Measurements from ENCODE around the gene GPR15LG.
"Not testable (repeated sequence)": the region's sequence is repeated elsewhere in the genome, so short reads cannot be mapped to it uniquely, and the experiment has no call there.

The GPR15LG gene

DNA sequence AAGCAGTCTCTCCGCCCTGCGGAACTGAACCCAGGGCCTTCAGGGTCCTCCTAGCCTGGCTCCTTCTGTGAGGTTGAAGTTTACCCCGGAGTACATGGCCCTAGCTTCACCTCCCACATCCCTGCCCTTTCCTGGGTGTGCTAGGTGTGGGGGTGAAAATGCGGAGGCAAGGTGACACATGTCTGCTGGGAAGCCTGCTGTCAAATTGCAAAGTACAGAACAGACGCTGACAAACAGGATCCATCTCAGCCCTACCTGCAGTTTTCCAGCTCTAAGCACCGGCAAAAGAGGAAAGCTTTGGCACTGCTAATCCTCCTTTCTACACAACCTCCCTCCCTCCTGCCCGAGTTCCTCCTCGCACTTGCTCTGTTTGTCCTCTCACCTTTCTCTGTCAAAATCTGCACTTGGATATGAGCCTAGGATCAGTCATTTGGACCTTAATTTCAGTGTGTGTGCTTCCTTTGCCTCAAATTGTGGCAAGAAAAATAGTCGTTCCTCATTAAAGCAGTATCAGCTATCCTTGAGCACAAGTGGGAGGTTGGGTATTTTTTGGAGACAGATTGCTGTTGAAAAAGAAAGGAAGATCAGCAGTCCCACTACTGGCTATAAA, 14.4 kb upstream of the GPR15LG start:
- POLR2A ChIA-PET, result no interaction called here
- TF ChIP-seq, protein P1, sequence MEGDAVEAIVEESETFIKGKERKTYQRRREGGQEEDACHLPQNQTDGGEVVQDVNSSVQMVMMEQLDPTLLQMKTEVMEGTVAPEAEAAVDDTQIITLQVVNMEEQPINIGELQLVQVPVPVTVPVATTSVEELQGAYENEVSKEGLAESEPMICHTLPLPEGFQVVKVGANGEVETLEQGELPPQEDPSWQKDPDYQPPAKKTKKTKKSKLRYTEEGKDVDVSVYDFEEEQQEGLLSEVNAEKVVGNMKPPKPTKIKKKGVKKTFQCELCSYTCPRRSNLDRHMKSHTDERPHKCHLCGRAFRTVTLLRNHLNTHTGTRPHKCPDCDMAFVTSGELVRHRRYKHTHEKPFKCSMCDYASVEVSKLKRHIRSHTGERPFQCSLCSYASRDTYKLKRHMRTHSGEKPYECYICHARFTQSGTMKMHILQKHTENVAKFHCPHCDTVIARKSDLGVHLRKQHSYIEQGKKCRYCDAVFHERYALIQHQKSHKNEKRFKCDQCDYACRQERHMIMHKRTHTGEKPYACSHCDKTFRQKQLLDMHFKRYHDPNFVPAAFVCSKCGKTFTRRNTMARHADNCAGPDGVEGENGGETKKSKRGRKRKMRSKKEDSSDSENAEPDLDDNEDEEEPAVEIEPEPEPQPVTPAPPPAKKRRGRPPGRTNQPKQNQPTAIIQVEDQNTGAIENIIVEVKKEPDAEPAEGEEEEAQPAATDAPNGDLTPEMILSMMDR (IDR thresholded peaks at IDR 0.05; ENCODE audit: insufficient read depth, low read length, missing control alignments), result no peak
- DNase-seq (ENCODE audit: low read depth, low spot score), result no peak
- no peak overlapping the region for H3K4me3 ChIP-seq (ENCODE audit: low read depth, low read length)
- CTCF ChIA-PET, result interaction anchor here (0.8 to 6.8 kb wide), 2 partner anchors 11 to 378 kb away, joined by 4 to 39 read pairs; no protein-coding TSS in a partner anchor

DNA sequence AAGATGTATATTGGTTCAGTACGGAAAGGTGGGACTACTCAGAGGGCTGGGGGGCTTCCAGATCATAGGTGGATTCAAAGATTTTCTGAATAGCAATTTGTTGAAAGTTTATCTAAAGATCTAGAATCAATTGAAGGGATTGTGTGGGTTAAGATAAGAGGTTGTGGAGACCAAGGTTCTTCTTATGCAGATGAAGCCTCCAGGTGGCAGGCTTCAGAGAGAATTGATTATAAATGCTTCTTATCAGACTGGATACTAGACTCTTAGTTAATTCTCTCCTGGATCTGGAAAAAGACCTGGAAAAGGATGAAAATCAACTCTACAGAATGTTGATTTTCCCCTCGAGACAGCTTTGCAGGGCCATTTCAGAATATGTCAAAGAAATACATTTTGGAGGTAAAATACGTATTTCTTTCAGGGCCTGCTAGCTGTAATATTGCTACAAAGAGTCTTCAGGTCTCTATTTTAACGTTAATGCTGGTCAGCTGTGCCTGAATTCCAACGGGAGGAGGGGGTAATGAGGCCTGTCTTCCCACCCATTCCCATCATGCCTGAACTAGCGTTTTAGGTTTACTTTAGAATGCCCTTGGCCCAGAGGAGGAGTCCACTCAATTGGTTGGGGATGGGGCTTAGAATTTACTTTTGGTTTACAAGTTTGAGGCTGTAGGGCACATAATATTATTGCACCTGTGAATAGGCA, 12.8 kb upstream of the GPR15LG start:
- CTCF ChIA-PET, result interaction anchor here (1.6 to 6.8 kb wide), 2 partner anchors 13 to 377 kb away, joined by 7 to 39 read pairs; no protein-coding TSS in a partner anchor
- DNase-seq (ENCODE audit: low read depth, low spot score), result no peak
- POLR2A ChIA-PET, result no interaction called here
- TF ChIP-seq, protein P1 (IDR thresholded peaks at IDR 0.05; ENCODE audit: insufficient read depth, low read length, missing control alignments), result no peak
- no peak overlapping the region for H3K4me3 ChIP-seq (ENCODE audit: low read depth, low read length)

DNA sequence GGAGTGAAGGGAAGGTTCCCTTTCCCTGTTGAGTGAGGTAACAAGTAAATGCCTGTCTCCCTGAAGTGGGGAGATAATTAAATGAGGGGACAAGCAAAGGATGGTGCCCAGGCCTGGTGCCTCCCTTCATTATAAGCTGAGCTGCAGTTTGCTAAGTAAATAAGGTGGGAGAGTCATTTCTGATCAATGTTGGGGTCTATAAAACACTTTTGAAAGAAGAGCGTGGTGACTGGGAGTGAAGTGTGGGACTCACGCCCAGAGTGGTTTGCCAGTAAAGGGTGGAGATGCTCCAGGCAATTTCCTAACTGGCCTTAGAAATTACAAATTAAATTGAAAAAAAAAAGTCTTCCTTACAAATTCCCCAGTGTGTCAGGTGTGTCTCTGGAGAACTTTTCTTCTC, 9.6 kb upstream of the GPR15LG start:
- no peak for DNase-seq (ENCODE audit: low read depth, low spot score)
- TF ChIP-seq, protein P1 (IDR thresholded peaks at IDR 0.05; ENCODE audit: insufficient read depth, low read length, missing control alignments), result no peak
- H3K4me3 ChIP-seq (ENCODE audit: low read depth, low read length), result no peak overlapping the region
- ChIA-PET CTCF (no interaction called here), POLR2A (no interaction called here)

DNA sequence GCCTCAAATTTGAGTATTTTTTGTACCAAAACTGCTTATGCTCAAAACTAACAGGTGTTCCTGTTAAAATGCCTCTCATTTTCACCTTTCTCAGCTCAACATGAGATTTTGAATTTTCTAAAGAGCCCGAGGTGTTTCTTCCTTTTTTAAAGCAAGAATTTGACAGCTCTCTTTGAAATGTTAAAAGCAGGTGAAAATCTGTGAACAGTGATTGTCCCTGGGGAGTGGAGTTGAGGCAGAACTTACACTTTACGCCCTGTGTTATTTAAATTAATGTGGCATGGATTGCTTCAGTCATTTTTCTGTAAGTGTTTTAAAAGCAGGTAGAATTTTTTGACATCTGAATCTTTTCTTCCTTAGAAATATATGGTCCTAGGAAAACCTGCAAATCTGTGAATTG, 9.2 kb upstream of the GPR15LG start:
- POLR2A ChIA-PET, result no interaction called here
- TF ChIP-seq, protein P1 (IDR thresholded peaks at IDR 0.05; ENCODE audit: insufficient read depth, low read length, missing control alignments), result no peak
- CTCF ChIA-PET, result no interaction called here

DNA sequence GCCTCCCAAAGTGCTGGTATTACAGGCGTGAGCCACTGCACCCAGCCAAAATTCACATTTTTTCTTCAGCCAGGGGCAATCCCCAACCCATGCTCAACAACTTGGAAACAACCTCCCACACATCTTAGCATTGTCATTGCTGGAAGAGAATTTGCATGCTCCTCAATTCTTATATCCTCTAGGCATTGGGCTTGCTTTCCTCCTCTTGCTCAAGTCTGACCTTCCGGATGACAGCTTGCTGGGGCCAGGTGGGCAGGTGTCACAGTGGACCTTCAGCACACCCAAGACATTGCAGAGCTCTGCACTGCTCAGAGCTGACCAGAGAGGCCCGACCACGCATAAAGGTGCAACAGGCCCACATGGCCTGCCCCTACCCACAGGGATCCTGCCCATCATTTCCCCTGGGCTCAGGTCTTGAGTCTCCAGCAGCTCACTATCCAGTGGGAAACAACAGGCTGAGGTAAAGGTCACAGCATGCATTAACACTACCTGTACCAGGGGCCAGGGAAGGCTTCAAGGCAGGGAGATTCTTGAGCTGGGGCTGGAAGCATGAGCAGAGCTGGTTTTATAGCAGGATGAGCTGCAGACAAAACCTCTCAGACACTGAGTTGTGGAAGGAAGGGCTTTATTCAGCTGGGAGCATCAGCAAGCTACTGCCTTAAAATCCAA, 6.8 kb upstream of the GPR15LG start:
- no peak for DNase-seq (ENCODE audit: low read depth, low spot score)
- no peak overlapping the region for H3K4me3 ChIP-seq (ENCODE audit: low read depth, low read length)
- TF ChIP-seq, protein P1 (IDR thresholded peaks at IDR 0.05; ENCODE audit: insufficient read depth, low read length, missing control alignments), result no peak
- ChIA-PET POLR2A (interaction anchor here (0.7 kb wide), 1 partner anchor 41 kb away, joined by 3 read pairs; no protein-coding TSS in a partner anchor), CTCF (no interaction called here)

More for the DNA sequence above, 9.2 kb upstream of the GPR15LG start:
- DNase-seq (ENCODE audit: low read depth, low spot score), result no peak
- no peak overlapping the region for H3K4me3 ChIP-seq (ENCODE audit: low read depth, low read length)

DNA sequence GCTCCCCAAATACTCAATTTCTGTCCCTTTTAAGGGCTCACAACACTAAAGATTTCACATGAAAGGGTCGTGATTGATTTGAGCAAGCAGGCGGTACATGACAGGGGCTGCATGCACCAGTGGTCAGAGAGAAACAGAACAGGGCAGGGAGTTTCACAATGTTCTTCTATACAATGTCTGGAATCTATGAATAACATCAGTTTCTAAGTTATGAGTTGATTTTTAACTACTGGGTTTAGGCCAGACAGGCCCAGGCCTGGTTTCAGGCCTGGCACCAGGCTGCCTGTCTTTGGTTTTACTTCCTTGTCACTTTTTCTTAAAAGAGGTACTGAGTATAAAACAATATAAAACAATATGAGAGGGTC, 6.3 kb upstream of the GPR15LG start:
- DNase-seq (ENCODE audit: low read depth, low spot score); H3K4me3 ChIP-seq (ENCODE audit: low read depth, low read length); CTCF ChIA-PET; POLR2A ChIA-PET: not testable (repeated sequence)

DNA sequence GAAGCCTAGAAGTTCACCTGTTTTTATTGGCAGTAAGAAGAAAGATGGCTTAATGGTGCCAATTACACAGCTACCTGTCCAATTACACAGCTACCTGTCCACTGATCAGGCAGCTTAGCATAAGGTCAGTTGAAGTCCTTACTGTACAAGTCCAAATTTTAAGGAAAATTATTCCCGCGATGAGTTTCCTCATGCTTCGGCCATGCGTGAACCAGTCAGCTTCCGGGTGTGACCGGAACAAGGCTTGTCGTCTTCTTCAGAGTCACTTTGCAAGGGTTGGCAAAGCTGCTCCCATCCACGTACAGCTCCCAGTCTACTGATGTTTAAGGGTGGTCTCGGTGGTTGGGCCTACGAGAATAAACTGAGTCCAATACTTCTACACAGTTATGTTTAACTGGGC, 5.2 kb upstream of the GPR15LG start:
- H3K4me3 ChIP-seq (ENCODE audit: low read depth, low read length); CTCF ChIA-PET; DNase-seq (ENCODE audit: low read depth, low spot score); POLR2A ChIA-PET: not testable (repeated sequence)

DNA sequence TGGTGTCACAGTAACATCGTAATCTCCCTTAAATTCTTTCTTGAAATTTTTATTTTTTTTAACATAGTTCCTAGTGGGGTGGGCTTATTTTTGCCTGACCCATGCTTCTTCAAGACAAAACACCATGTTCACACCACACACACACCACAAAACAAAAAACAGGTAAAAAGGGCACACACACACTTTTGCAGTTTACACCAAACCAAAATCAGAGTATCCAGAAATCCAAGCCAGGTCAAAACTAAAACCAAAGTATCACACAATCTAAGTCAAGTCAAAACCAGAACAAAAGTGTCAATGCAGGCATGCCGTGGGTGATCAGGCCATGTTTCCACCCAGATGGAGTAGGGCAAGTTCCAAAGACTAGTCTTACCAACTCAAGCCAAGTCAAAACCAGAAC, 2.4 kb upstream of the GPR15LG start:
- POLR2A ChIA-PET; CTCF ChIA-PET; DNase-seq (ENCODE audit: low read depth, low spot score); H3K4me3 ChIP-seq (ENCODE audit: low read depth, low read length): not testable (repeated sequence)

DNA sequence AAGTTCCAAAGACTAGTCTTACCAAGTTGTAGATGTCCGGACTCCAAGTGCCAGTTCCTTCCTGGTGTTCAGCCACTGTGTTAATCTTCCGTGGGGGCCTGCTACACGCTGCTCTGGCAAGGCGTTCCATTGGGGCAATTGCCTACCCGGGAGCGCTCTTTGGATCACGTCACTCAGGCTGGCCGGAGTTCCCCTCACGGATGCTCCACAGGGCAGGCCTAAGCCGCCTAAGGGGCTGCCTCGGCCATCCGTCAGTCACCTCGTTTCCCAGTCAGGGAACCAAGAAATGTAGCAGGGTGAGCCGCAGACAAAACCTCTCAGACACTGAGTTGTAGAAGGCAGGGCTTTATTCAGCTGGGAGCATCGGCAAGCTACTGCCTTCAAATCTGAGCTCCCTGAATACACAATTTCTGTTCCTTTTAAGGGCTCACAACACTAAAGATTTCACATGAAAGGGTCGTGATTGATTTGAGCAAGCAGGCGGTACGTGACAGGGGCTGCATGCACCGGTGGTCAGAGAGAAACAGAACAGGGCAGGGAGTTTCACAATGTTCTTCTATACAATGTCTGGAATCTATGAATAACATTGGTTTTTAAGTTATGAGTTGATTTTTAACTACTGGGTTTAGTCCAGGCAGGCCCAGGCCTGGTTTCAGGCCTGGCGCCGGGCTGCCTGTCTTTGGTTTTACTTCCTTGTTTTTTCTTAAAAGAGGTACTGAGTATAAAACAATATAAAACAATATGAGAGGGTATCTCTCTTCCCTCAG, 1.7 kb upstream of the GPR15LG start:
- H3K4me3 ChIP-seq (ENCODE audit: low read depth, low read length); DNase-seq (ENCODE audit: low read depth, low spot score); POLR2A ChIA-PET: not testable (repeated sequence)

More for the DNA sequence above, 1.7 kb upstream of the GPR15LG start:
- CTCF ChIA-PET, result not testable (repeated sequence)

Data from AG04449 (cell line).